Subcutaneous adipose tissue (tissue), 4 donors: ENCODE data around the gene SCAMP1. TPM values are rescaled to one million over a fixed set of nuclear protein-coding genes. Genes with fewer than 3 reads are reported as not detected.

Experiments
- CTCF ChIP-seq: fragments of 450-650 bp; IDR thresholded peaks from one replicate; pipeline ENCODE4 v1.5.1; 2016; ENCODE audit warnings: low read depth, mild to moderate bottlenecking, control low read depth, antibody characterized with exemption, moderate library complexity
- small RNA-seq: library from RNA; depleted of rRNA; stranded (forward); fragments of <200 nt; gene quantifications from one replicate; pipeline ENCODE3, GENCODE V24; 2016
- total RNA-seq, 4 donors: library from RNA; depleted of rRNA; stranded (reverse); fragments of >200 nt; gene quantifications; one replicate each; pipeline ENCODE4 v1.1.0, GENCODE V29; 2016

SCAMP1 gene
- total RNA-seq, 4 donors from 2014 or later: 27.5 to 41.3 (median 34.0) TPM

- no peak for TF ChIP-seq CTCF
These were observed 167.5 kb downstream of the SCAMP1 start for GRCh38 chr5:78527925-78528324.

Small RNA genes lying within 50 kb of the gene (small RNA-seq; reads per million reads assigned to genes)
- gene RF00019: 0.49 reads per million
- gene RNU6-183P: not detected

Other genes starting within 250 kb of the SCAMP1 start
- gene AP3B1, start 65.9 kb upstream of the SCAMP1 start, total RNA-seq: 10 to 100 TPM; 44.6 to 71.4 (median 47.8) TPM